NCI-H2196 (cell line): ENCODE measurements around the gene TSPAN9.
A peak's percentile ranks its signal among the peaks of the same experiment; 100 is the strongest.
"Not testable (repeated sequence)": the region's sequence is repeated elsewhere in the genome, so short reads cannot be mapped to it uniquely, and the experiment has no call there.

Experiments used
- DNase-seq: peaks from one replicate; lab custom pipeline; 2025; ENCODE audit not compliant: unreplicated experiment; lab: John Stamatoyannopoulos, UW

TSPAN9 gene

DNA sequence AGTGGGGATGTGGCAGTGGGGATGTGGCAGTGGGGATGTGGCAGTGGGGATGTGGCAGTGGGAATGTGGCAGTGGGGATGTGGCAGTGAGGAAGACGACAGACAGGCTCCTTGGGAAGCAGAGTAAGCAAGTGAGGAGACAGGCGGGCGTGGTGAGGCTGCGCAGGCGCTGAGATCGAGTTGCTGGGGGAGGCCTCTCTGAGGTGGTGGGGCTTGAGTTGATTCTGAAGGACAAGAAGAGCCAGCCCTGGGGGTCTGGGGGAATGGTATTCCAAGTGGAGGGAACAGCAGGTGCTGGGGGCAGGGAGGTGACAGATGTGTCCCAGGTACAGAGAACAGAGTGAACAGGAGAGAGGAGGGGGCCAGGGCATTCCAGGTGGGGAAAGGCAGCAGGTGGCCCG, 33.8 kb upstream of the TSPAN9 start:
- no peak for DNase-seq

DNA sequence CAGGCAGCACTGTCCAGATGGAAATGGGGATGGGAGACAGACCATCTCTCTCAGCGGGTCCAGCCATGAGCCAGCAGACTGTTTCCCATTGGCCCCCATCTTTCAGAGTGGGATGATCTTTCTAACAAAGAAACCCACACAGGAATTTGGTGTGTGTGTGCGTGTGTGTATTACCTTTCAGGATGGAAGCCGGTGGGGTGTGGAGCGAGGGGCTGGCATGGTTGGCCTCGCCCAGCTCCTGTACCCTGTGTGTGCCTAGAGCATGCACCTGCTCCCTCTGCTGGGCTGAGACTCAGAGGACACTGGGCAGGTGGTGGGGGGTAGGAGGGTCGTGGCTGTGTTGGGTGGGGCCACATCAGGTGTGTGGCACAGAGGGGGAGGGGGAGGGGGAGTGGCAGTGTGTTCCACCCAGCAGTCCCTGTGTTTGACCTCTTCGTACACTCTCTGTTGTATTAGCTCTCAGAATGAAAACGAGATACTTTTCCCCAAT, 33.0 kb upstream of the TSPAN9 start:
- DNase-seq, result no peak

DNA sequence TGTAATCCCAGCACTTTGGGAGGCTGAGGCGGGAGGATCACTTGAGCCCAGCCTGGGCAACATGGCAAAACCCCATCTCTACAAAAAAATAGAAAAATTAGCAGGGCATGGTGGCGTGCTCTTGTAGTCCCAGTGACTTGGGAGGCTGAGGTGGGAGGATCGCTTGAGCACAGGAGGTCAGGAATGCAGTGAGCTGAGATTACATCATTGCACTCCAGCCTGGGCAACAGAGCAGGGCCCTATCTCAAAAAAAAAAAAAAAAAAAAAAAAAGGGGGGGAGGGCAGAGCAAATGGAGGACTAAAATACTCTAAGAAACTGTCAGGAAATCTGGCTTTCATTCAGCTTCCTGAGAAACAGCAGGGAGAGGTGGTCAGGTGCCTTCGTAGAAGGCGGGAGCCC, 31.7 kb upstream of the TSPAN9 start:
- no peak for DNase-seq

DNA sequence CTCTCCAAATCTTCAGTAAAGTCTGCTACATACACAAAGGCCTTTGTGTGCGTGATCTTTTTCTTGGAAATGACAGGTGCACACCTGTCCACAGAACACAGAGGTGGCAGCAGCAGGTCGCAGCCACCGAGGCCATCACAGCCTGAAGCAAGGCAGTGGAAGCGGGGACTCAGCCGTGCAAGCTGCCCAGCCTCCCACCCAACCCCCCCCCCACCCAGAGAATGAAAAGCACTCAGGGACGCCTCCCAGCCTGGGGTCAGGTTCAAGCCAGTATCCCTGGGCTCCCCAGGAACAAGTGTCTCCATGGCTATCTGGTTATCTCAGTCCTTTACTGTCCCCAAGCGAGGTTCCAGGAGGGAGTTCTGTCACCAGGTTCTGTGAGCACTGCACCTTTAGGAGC, 31.2 kb upstream of the TSPAN9 start:
- no peak for DNase-seq

DNA sequence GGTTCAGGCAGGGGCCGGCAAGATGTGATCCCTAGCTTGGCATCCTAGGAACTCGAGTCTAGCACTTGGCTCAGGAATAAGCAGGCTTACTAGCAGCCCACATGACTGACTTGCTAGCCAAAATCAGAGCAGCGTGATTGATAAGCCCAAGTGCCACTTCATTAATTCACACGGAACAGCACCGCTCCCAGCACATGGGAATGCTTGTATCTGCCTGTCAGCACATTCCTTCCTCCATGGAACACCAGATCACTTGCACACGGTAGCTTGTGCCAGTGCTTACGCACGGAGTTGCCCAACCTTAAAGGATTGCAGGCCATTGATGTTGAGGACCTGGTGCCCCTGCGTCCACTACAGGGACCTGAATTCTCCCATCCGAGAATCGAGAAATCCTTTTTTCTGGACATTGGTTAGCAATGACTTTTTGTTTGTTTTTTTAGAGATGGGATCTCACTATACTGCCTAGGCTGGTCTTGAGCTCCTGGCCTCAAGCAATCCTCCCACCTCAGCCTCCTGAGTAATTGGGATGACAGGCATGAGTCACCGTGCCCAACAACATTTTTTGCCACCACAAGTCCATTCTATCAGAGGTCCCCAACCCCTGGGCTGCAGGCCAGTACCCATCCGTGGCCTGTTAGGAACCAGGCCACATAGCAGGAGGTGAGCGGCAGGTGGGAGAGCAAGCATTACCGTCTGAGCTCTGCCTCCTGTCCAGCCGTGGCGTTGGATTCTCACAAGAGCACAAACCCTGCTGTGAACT, 30.6 kb upstream of the TSPAN9 start:
- no peak for DNase-seq

DNA sequence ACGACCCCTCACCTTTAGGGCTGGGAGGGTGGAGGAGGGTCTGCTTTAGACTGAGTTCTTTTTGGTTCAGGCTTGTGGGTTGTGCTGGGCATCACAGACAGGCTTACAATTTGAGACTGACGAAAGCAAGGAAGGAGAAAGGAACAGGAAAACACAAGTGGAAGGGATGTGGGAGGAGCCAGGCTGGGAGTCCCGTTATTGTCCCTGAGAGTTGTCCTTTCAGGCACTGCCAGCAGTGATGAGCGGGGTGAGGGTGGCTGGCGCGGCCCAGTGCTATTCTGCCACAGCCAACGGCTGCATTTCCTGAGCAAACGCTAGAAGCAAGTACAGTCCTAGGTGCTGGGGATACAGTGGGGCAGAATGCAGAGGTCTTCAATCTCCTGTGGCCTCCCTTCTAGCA, 29.2 kb upstream of the TSPAN9 start:
- no peak for DNase-seq

DNA sequence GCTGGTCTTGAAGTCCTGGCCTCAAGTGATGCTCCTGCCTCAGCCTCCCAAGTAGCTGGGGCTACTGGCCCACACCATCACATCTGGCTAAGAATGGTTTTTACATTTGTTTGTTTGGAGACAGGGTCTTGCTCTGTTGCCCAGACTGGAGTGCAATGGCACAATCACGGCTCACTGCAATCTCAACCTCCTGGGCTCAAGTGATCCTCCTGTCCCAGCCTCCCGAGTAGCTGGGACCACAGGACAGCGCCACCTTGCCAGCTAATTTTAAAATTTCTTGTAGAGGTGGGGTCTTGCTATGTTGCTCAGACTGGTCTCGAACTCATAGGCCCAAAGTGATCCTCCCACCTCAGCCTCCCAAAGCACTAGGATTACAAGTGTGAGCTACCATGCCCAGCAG, 28.6 kb upstream of the TSPAN9 start:
- DNase-seq, result no peak

DNA sequence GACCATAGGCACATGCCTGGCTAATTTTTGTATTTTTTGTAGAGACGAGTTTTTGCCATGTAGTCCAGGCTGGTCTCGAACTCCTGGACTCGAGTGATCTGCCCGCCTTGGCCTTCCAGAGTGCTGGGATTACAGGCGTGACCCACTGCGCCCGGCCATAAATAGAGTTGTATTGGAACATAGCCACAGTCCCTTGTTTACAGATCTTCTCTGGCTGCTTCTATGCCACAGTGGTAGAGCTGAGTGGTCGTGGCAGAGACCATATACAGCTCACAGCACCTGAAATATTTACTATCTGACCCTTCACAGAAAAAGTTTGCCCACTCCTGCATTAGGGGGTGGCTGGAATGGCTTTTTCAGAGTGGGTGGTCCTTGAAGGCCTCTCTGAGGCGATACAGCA, 28.0 kb upstream of the TSPAN9 start:
- no peak for DNase-seq

DNA sequence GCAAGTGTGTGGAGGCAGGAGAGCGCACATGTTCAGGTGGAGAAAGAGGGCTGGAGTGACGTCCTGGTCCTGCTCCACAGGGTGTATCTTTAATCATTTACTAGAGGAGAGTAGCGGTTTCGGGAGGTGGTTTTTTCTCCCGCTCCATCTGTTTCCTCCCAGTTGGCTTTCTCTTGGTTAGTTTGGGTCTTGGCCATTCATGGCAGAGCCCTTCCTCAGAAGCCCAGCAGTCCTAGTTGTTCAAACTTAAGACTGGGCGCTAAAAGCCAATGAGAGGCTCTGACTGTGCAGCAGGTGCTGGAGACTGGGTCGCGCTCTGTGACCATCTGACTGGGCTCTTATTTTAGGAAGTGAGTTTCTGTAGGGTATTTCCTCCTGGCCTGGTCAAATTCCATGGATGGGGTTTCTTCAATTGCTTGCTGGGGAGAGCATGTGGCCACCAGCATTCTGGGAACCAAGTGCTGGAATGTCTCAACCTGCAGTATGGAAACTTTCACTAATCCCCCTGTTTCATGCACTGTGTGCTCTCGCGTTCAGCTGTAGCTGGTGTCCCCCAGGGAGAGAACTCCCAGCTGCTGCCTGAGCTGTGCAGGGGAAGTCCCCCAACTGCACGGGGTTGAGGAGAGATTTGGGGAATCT, 27.4 kb upstream of the TSPAN9 start:
- no peak for DNase-seq

DNA sequence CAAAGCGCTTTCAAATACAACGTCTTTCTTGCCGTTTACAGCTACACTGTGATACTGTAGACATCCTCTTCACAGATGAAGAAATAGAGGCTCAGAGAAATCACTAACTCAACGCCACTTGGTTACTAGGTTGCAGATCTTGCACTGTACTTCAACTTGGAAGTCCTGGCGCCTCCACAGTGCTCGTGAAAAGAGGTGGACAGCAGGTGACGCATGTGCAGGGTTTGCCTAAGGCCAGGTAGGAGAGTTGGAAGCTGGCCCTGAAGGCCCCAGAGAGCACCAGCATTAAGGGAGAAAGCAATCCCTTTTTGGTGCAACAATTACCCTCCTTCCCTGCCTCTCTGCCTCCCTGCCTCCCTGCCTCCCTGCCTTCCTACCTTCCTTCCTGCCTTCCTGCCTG, 22.8 kb upstream of the TSPAN9 start:
- no peak for DNase-seq

DNA sequence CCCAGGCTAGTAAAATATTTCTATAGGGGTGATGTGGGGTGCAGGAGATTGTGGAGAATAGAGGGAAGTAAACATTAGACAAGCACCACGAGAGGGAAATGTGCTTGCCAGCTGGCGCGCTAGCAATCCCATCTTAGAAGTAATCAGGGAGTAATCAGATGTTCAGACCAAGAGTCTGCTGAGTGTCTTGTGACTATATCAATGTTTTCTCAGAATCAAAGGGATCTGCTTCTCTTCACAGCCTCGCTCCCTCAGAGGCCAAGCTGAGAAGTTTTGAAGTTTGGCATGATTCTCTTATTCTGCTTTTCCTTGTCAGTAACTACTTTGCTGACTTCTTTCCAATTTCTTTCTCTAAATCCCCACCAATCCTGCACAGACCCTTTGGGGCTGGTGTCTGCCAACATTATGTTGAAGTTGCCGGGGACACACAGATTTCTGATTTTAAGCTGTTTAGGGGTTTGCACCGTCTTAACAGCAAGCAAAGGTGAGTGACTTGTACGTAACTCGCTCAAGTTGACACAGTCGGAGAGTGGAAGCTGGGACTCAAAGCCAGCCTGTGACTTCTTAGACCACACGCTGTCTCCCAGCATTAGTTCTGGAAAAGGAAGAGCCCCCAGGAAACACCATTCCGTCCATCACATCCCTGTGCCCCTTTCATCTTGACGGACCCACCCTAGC, 22.0 kb upstream of the TSPAN9 start:
- DNase-seq, result no peak

DNA sequence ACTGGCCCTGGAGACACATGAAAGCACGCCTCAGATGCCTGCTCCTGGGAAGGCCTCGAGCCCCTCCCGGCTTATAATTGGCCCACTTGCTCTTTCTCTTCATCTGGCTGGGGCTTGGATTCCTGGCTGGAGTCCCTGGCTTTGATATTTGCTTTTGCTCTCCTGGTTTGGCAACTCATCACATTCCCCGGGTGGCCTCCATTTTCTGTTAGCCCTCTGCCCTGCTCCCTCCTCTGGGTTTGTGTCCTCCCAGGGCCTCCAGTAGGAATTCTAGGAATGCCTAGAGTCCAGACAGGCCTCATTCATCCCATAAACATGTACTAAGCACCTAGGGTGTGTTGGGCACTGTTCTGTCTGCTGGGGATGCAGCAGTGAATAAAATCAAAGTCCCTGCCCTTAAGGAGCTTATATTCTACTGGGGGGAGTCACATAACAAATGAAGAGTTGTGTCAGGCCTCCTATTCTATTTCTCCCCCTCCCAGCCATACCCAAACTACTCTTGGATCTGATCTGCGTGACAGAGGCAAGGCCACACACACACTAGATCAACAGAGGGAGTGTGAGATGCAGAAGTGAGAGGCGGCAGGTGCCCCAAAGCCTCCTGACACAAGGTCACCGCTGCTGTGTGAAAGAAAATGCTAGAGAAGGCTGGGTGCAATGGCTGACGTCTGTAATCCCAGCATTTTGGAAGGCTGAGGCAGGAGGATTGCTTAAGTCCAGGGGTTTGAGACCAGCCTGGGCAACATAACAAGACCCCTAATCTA, 21.3 kb upstream of the TSPAN9 start:
- no peak for DNase-seq

DNA sequence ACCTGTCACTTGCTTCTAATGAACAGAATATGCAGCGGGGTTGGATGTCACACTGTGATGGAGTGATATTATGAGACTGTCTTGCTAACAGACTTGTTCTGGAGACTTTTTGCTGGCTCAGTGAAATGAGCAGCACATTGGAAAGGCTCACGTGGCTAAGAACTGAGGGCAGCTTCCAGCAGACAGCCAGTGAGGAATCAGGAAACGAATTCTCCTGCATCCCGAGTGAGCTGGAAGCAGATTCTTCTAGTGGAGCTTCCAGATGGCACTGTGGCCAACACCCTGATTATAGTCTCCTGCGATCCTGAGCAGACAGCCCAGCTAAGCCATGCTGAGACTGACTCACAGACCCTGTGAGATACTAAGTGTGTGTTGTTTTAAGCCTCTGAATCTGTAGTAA, 16.1 kb upstream of the TSPAN9 start:
- DNase-seq, result no peak

DNA sequence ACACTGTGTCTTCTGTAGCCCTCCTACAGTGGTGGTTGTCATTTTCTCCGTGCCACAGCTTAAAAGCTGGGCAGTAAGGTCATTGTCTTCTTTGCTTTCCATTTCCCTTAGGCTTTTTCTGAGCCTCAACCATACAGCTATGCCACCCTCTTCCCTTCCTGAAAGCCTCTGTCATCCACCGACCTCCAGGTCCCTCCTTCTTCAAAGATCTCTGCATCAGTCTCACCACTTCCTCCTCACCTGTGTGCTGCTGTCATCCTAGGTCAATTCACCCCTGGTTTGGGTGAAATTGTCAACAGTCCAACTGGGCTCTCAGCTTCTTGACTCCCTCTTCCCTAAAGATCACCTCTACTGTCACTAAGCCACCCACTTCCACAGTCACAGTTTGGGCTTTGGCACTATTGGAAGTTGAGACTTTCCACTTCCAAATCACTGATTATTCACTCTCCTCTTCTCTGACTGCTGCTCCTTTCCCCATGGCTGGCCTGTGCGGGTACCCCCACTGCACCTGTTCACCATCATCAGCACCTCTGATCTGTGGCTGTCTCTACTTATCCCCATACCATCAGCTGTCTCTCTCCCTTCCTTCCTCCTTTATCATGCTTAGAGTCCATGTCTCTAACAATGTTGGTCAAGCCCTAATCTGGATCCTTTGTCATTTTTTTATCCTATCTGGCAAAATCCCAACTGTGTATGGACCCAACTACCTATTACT, 15.5 kb upstream of the TSPAN9 start:
- DNase-seq, result no peak

DNA sequence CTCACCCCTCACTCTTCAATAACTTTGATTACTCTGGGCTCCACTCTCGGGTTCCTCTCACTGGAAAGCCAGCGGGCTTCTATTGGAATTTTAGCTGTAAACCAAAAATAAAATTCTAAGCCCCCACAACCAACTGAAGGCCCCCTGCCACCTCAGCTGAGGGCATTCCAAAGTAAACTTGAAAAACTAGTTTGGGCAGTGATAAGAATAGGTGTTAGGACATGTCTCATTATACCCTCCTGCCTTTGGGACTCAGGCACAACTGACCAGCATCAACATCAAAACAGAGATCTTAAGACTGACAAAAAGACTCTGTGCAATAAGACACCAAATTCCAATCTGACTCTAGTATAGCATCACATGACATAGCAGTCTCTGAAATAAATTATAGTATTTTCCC, 11.9 kb upstream of the TSPAN9 start:
- no peak for DNase-seq

DNA sequence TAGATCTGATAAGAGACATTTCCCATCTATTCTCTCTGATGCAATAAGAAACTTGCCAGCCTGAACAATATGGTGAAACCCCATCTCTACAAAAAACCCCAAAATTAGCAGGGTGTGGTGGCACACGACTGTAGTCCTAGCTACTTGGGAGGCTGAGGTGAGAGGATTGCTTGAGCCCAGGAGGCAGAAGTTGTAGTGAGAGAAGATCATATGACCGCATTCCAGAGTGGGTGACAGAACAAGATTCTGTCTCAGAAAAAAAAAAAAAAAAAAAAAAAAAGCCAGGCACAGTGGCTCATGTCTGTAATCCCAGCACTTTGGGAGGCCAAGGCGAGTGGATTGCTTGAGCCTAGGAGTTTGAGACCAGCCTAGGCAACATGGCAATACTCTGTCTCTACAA, 11.3 kb upstream of the TSPAN9 start:
- DNase-seq, result not testable (repeated sequence)

DNA sequence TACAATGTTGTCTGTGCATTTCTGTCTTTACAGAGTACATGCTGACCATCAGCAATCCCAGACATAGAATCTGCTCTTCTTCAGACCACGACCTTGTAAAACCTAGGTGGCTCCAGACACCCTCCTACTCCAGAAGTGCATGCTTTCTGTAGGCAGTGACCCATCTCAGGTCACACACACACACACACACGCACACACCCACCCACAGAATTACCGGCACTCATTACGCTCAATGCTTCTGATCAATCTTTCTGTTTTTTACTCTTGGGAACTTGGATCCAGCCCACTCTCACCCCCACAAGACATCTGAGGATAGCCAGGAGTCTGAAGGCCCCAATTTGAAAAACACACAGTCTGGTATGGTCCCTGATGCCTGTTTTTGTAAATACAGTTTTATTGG, 7.5 kb upstream of the TSPAN9 start:
- DNase-seq, result no peak

DNA sequence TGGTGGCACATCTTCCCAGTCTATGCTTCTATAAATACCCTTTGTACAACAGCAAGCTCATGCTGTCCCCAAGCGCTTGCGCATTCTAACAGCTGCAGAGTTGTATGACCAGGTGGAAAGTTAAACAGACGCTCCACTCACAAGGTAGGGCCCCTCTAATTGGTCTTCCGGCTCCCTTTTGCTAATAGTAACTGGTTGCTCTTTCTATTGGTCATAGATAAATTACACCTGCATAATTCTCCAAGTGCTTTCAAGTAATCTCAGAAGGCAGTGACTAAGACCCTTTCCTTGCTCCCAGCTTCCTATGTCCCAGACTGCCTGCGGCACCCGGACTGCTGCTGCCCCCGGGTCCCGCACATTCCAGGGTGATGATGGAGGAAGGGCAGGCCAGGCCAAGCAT, 6.1 kb upstream of the TSPAN9 start:
- DNase-seq, result no peak

DNA sequence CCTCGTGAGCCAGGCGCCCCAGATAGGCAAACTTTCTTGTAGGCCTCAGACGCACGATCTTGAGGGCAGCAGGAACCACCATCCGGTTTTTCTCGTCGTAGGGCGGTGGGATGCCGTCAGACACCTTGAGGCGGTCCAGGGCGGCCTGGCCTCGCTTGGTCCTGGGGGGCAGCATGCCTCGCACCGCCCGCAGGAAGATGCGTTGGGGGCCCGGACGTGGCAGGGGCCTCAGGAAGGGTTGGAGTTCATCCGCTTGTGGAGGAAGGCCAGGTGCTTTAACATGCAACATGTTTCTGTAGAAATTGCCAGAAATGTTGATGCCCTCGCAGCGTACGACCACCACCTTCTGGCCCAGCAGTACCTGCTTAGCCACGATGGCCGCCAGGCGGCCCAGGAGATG, 5.5 kb upstream of the TSPAN9 start:
- DNase-seq, result no peak

DNA sequence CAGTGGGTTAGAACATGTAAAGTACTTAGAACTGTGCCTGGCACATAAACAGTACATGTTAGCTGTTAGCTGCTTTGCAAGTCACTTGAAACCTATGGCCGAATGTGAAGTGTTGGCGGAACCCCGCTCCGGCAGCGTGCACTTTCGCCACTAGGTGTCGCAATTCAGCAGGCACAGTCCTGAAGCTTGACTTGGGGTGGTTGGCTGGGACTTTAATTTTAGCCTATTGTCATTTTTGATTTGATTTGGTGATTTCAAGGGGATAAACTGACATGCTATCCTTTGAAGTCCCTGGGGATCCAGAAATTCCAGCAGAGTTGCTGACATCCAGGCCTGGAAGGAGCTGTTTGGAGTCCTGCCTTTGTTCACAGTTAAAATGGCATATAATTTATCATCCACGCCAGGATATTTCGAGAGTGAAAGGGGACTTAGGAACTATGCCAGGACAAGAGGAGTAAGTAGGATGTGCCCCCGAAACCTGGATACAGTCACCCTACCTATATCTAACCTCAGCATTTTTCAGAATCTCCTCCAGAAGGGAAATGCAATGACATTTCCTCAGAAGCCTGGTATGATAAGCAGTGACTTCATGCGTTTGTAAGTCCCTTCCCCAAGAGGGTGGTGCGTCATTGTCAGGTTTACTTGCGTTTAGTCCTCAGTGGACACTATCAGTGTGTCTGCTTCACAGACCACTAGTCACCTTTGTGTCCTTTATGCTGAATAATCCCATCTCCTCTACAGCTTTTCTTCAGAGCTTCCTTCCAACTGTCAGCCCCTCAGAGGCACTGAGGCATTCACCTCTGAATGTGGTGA, 3.5 kb upstream of the TSPAN9 start:
- DNase-seq, result peak; percentile 76
